NCI-H1048 (cell line): ENCODE measurements around the gene TVP23C.

Source experiments
- DNase-seq: peaks from one replicate; lab custom pipeline; 2025; lab: John Stamatoyannopoulos, UW

Gene TVP23C

DNA sequence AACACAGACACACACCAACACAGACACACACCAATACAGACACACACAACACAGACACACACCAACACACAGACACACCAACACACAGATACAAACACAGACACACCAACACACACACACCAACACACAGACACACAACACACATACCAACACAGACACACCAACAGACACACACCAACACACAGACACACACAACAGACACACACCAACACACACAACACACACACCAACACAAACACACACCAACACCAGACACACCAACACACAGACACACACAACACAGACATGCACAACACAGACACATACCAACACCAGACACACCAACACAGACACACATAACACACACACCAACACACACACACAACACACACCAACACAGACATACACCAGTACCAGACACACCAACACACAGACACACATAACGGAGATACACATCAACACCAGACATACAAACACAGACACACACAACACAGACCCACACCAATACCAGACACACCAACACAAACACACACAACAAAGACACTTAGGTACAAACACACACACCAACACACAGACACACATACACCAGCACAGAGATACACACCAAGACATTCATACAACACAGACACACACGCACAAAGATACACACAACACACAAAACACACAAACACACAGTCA lies 98.1 kb downstream of the TVP23C start:
- no peak for DNase-seq

DNA sequence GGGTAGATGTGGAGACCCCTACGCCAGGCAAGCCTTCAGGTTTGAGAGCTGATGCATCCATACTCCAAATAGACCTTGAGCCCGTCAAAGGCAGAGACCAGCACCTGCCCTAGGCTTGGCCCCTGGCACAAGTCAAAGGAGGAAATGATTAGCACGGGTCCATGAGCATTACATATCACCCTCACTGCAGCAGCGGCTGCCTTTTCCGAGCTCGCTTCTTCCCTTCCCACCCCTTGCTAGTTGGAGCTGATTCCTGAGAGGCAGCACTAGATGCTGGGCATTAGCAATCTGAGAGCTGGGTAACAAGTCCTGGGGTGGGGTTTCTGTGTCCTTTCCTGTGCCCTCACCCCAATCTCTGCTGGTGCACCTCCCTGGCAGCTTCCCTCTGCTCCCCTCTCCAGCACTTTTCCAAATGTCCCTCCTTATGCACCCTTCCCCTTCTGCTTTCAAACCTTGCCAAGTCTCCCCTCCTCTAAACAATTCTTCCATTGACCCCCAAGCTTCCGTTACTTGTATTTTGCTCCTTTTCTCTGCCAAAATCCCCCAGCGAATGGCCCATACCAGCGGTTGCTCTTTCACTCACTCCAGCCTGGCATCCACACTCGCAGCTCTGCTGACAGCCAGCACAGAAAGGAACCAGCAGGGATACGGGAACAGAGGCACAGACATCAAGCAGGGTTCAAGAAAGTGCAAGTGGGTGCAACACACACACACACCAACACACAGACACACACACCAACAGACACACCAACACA lies 98.9 kb downstream of the TVP23C start:
- no peak for DNase-seq

DNA sequence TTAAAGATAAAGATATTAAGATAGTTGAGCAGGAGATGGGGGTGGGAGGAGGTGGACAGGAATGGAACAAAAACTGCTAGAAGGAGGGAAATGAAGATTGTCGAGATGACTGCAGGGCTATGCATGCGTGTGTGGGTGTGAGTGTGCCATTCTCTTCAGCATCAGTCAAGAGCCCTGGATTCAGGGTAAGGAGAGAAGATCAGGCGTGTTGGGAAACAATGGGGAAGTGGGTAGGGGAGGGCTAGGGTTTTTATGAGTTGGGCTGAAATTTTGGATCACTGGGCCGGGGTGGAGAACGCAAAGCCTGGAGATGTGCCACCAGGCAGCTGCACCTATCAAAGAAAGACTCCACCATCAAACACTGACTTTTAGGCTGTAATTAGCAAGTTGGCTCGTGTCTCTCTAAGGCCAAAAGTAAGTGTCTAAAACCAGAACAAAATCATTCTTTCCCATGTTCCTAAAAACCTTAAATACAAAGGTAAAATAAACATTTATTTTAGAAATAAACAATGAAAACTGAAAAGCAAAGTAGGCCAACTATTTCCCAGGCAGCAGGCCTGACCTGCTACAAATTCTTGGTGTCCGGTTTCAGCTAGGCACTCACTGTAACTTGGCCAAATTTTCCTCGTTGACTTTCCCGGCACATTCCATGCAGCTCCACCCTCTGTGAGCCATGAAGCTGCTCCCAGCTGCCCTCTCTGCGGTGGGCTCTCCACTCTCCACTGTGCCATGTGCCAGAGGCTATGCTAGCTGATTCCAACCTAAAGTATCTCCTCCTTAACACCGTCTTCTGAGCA lies 100.1 kb downstream of the TVP23C start:
- no peak for DNase-seq

DNA sequence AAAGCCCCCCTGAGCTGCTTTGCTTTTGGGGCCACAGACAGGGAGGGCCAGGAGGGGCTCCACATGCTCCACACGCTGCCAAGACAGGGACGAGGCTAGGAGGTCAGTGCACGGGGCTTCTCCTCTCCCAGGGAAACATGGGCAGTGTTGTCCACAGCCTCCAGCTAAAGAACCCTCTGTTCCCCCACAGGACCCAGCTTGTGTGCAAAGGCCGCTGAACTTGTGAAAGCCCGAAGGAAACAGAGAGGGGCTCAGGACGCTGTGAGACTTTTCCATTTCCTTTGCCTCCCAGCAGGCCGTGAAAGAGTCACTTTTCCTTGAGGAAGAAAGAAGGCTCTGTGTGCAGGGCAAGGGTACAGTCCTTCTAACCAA lies 105.6 kb downstream of the TVP23C start:
- DNase-seq: no peak

DNA sequence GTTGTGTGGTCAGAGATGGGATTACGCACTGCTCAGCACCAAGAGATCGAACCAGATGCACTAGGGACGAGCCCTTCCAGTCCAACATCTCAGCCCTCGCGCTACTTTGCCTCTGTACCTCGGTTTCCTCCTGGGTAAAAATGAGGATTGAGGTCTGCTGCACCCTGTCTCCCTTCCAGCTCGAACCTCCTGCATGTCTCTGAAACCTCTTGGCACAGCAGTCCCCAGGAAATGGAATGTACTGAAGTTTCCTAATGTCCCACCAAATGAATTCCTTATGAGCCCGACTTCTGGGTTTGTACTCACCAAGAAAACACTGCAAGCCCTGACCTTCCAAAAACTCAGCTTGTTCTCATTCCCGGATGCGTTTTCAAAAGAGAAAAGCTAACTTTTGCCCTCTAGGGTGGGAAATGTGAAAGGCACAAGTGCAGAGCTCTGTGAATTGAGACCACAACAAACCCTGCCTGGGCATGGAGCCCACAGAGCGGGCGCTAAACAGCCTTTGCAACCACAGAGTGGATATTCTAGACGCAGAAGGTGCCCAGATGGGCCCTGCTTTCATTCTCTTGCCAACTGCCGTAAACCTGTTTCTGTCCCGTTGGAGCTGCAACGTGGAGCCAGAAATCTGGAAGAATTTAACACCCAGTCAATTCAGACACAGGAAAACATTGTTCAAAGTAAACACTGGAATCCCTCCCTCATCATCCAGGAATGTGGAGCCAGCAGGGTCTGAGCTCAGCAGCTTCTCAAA lies 106.1 kb downstream of the TVP23C start:
- DNase-seq: no peak

DNA sequence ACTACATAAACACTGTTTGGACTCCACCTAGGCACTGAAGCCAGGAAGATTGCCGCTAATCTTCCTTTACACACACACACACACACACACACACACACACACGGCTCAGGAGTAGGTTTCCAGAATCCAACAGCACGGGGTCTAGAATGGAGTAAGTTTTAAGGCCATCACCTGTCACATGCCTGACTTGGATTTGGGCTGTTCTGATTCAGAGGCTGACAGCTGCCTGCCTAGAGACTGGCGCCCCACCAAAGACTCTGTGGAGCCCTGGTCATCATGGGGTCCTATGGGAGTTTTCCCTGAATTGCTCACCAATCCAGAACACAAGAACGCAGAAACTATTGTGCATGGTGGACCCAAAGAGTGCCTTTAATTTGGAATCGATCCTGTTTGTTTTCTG lies 106.8 kb downstream of the TVP23C start:
- no peak for DNase-seq

DNA sequence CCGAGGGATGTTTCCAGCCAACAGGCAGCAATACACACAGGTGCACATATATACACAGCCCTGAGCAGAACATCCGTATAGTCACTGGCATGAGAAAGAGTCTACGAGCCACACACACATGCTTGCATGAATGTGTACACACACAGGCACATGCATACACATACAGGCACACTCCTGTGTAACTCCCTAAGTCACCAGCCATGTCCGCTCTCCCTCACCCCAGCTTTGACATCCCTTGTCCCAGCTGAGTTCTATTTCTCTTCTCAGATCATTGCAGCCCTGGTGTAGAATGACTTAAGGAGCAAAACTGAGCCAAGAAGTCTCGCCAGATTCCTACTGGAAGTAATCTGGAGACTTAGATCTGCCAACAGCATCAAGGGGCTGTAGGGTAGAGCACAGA lies 108.9 kb downstream of the TVP23C start:
- no peak for DNase-seq

DNA sequence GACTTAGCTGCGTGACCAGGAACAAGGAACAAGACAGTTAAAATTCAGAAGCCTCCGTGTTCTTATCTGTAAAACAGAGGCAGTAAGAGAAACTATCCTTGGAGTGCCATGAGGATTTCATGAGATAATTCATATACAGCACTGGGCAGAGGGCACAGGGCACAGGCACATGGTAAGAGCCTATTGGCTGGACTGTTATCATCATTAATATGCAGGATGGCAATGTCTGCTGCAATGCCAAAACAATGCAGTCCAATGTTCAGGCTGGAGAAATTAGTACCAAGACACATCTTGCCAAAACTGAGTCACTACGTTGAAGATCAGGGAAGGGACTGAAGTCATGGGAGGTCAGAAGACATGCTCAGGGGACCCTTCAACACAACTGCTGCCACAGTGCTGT lies 109.5 kb downstream of the TVP23C start:
- no peak for DNase-seq

DNA sequence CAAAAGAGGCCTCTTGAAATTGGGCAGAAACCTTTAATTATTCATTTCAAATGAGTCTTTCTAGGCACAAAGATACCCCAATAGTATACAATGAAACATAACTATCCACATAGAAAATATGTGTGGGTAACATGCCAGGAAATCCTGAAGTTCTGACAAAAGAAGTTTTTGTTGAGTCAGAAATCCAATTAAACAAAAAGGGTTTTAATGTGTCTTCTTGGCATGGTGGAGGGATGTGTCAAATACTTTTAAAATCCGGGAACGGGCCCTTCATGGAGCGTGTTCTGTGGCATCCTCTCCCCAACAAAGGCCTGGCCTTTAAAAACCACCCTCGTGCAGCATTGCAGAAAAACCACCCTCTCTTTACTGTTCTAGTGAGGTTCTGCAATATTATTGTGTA lies 110.0 kb downstream of the TVP23C start:
- no peak for DNase-seq

DNA sequence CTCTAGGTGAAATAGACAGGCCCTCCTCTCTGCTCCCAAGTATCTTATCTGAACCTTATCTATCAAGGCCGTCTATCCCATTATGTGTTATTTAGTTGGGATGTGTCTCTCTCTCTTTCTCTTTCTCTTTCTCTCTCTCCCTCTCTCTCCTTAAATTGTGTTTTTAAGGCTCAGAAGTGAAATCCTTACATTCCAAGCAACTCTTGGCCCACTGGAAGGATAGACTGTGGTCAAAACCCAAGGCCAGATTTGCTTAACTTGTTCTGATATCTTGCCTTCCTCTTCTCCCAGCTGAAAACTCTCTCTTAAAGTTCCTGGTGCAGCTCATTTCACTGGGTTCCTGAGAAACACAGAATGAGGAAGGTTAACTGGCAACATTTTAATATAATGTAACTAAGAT lies 110.5 kb downstream of the TVP23C start:
- DNase-seq: no peak
